HG03378 (cell line): ENCODE data around the gene VPS16.
"Not testable (repeated sequence)": the region's sequence is repeated elsewhere in the genome, so short reads cannot be mapped to it uniquely, and the experiment has no call there.

Source experiments
- ATAC-seq: cut with Tn5 transposase; IDR thresholded peaks from one replicate; pipeline ENCODE4 v1.9.1; 2021; ENCODE audit warnings: mild to moderate bottlenecking, moderate library complexity; ENCODE audit not compliant: unreplicated experiment

Gene VPS16

GRCh38 chr20:2894221-2894620, 53.7 kb downstream of the VPS16 start:
- no peak for ATAC-seq

GRCh38 chr20:2895154-2895553, 54.6 kb downstream of the VPS16 start:
- ATAC-seq: not testable (repeated sequence)

- ATAC-seq: no peak
Observed at GRCh38 chr20:2899243-2899642, 58.7 kb downstream of the VPS16 start.

GRCh38 chr20:2900845-2901592, 60.5 kb downstream of the VPS16 start:
- no peak for ATAC-seq

- ATAC-seq: no peak
Observed at GRCh38 chr20:2902291-2902690, 61.7 kb downstream of the VPS16 start.

GRCh38 chr20:2902818-2903217, 62.3 kb downstream of the VPS16 start:
- no peak for ATAC-seq

- ATAC-seq: no peak
Observed at GRCh38 chr20:2903686-2904085, 63.1 kb downstream of the VPS16 start.

GRCh38 chr20:2907519-2907918, 67.0 kb downstream of the VPS16 start:
- no peak for ATAC-seq

- no peak for ATAC-seq
Observed at GRCh38 chr20:2909953-2910352, 69.4 kb downstream of the VPS16 start.

GRCh38 chr20:2911200-2911599, 70.7 kb downstream of the VPS16 start:
- no peak for ATAC-seq

- no peak for ATAC-seq
Observed at GRCh38 chr20:2914160-2914559, 73.6 kb downstream of the VPS16 start.
